Measurements from ENCODE around the gene USP31. TPM values are rescaled to one million over a fixed set of nuclear protein-coding genes. Genes with fewer than 3 reads are reported as not detected.

Gene USP31
- total and polyA plus RNA-seq, 2 of the 13 experiments (the other 11 are each of a cell fraction or from before 2014, with no cell fraction given), result 22.5 to 23.3 TPM

GRCh38 chr16:23140107-23140506 is 9.1 kb downstream of the USP31 start:
- WGBS (ENCODE audit: low lambda C conversion rate), result 89% methylated on average over 2 of the region's 2 CpGs
- CTCF ChIA-PET (ENCODE audit: low intra/inter-chr PET ratio, low total read pairs), result no interaction called here
- in situ Hi-C loops (cut with HindIII; ENCODE audit: extremely low pct_ligation_motif_present, low pct_unique_long_range_greater_than_20kb), result loop anchor here (5.0 to 10.0 kb wide), 2 partner anchors 33 to 55 kb away; no protein-coding TSS in a partner anchor

More at GRCh38 chr16:23140107-23140506, 9.1 kb downstream of the USP31 start:
- H3K9ac ChIP-seq (ENCODE audit: insufficient read depth, low read depth, low read length), result no peak overlapping the region
- no peaks in the 10 kb centered on the region for H3K36me3 ChIP-seq (replicated peaks in 1 of 2; ENCODE audit: control insufficient read depth in 1 of 2, insufficient read depth in 2 of 2, low read length in 2 of 2)
- H3K4me1 ChIP-seq (ENCODE audit: insufficient read depth, low read length), result peaks cover 77% of the 10 kb centered on the region
- intact Hi-C loops (cut with micrococcal nuclease; ENCODE audit: unreplicated experiment), result loop anchor here (2.0 to 5.0 kb wide), 2 partner anchors 13 to 48 kb away; no protein-coding TSS in a partner anchor
- ATAC-seq, result no peak
- H2AFZ ChIP-seq (ENCODE audit: low read length), result no peak overlapping the region
- H3K27ac ChIP-seq (ENCODE audit: extremely low read length, insufficient read depth, low read length), result no peak overlapping the region
- POLR2A ChIA-PET, result interaction anchor here (3.9 kb wide), 1 partner anchor 47 kb away, joined by 21 read pairs; no protein-coding TSS in a partner anchor
- no peak overlapping the region for H3K4me3 ChIP-seq (replicated peaks in 1 of 3; ENCODE audit: insufficient read depth in 1 of 3, low read depth in 2 of 3, low read length in 3 of 3)
- no peak overlapping the region for H3K4me2 ChIP-seq (ENCODE audit: low read depth, low read length)
- no peak for DNase-seq (ENCODE audit: low spot score)
- peaks cover 8% of the 10 kb centered on the region for H3K9me3 ChIP-seq (ENCODE audit: low read length)
- FAIRE-seq, result no peak
- TF ChIP-seq CC2D1A (CRISPR knock-in tag; IDR thresholded peaks at IDR 0.05), result no peak
- TF ChIP-seq ZNF430 (CRISPR knock-in tag; IDR thresholded peaks at IDR 0.05), result no peak
- no peak for TF ChIP-seq ZNF839 (CRISPR knock-in tag; IDR thresholded peaks at IDR 0.05; ENCODE audit: borderline replicate concordance)
- TF ChIP-seq ZBTB21 (CRISPR knock-in tag; IDR thresholded peaks at IDR 0.05), result no peak
- TF ChIP-seq KLF13 (CRISPR knock-in tag; IDR thresholded peaks at IDR 0.05), result no peak
- TF ChIP-seq GMEB1 (CRISPR knock-in tag; IDR thresholded peaks at IDR 0.05; ENCODE audit: borderline replicate concordance), result no peak
- TF ChIP-seq AHR (CRISPR knock-in tag; IDR thresholded peaks at IDR 0.05), result no peak
- no peak for TF ChIP-seq ZNF781 (CRISPR knock-in tag; IDR thresholded peaks at IDR 0.05; ENCODE audit: borderline replicate concordance, not compliant biosample characterization)
- TF ChIP-seq FOXC1 (CRISPR knock-in tag; IDR thresholded peaks at IDR 0.05; ENCODE audit: borderline replicate concordance), result no peak
- TF ChIP-seq CBX1 (IDR thresholded peaks at IDR 0.05; ENCODE audit: low read depth), result no peak
- TF ChIP-seq TCF7 (IDR thresholded peaks at IDR 0.05; ENCODE audit: low read depth), result no peak
- no peak for TF ChIP-seq ZNF572 (CRISPR knock-in tag; IDR thresholded peaks at IDR 0.05)
- no TSS peak for BruUV-seq (replicated peaks)
- no peaks in the 10 kb centered on the region for H3K27me3 ChIP-seq (ENCODE audit: control insufficient read depth in 1 of 2, insufficient read depth in 2 of 2, low read length in 2 of 2)
- peaks cover 14% of the 10 kb centered on the region for H4K20me1 ChIP-seq (ENCODE audit: insufficient read depth, low read length)
- peaks cover 99% of the 10 kb centered on the region for H3K79me2 ChIP-seq (ENCODE audit: insufficient read depth, low read length)

Data from HepG2 (cell line).